ENCODE data around the gene CAMKK2. TPM values are rescaled to one million over a fixed set of nuclear protein-coding genes. Genes with fewer than 3 reads are reported as not detected.

CAMKK2 gene
- total RNA-seq, 2 experiments from 2014 or later: 21.1 to 27.6 TPM

GRCh38 chr12:121214855-121215745, 81.4 kb downstream of the CAMKK2 start:
- DNase-seq (ENCODE audit: low spot score): no peak
- intact Hi-C loops (cut with micrococcal nuclease; ENCODE audit: unreplicated experiment): no loop called here
- Histone ChIP-seq H3K9me3 (ENCODE audit: low read length) (no peaks in the 10 kb centered on the region), H3K79me2 (ENCODE audit: insufficient read depth, low read depth, low read length) (no peaks in the 10 kb centered on the region), H2AFZ (ENCODE audit: low read length) (no peak overlapping the region), H3K36me3 (ENCODE audit: insufficient read depth, low read length) (no peaks in the 10 kb centered on the region), H3K27ac (ENCODE audit: low read depth, low read length, poor library complexity, severe bottlenecking) (no peak overlapping the region), H3K4me2 (ENCODE audit: low read length) (no peak overlapping the region), H3K4me3 (ENCODE audit: low read depth, low read length, poor library complexity, severe bottlenecking) (no peak overlapping the region), H4K20me1 (ENCODE audit: insufficient read depth, low read length) (no peaks in the 10 kb centered on the region), H3K9me2 (ENCODE audit: insufficient read depth, low read length) (no peaks in the 10 kb centered on the region), H3K4me1 (ENCODE audit: insufficient read depth, low read length, poor library complexity, severe bottlenecking) (peaks cover 6% of the 10 kb centered on the region)
- ChIA-PET POLR2A (interaction anchor here (0.7 kb wide), 1 partner anchor 515 kb away, joined by 3 read pairs; no protein-coding TSS in a partner anchor), CTCF (ENCODE audit: unreplicated experiment) (no interaction called here)
- BruUV-seq (replicated peaks): no TSS peak
- TF ChIP-seq CTCF (conservative IDR thresholded peaks at IDR 0.05; ENCODE audit: low read length) (no peak), EZH2phosphoT487 (IDR thresholded peaks at IDR 0.05; ENCODE audit: borderline replicate concordance, low read depth, low read length) (no peak)

GRCh38 chr12:121214166-121214777, 82.2 kb downstream of the CAMKK2 start:
- DNase-seq (ENCODE audit: low spot score): no peak
- no peaks in the 10 kb centered on the region for H3K9me2 ChIP-seq (ENCODE audit: insufficient read depth, low read length)
- intact Hi-C loops (cut with micrococcal nuclease; ENCODE audit: unreplicated experiment): no loop called here
- peaks cover 9% of the 10 kb centered on the region for H3K4me1 ChIP-seq (ENCODE audit: insufficient read depth, low read length, poor library complexity, severe bottlenecking)
- no TSS peak for BruUV-seq (replicated peaks)
- H4K20me1 ChIP-seq (ENCODE audit: insufficient read depth, low read length): no peaks in the 10 kb centered on the region
- no peak overlapping the region for H3K4me3 ChIP-seq (ENCODE audit: low read depth, low read length, poor library complexity, severe bottlenecking)
- H2AFZ ChIP-seq (ENCODE audit: low read length): no peak overlapping the region
- no peak overlapping the region for H3K4me2 ChIP-seq (ENCODE audit: low read length)
- ChIA-PET POLR2A (no interaction called here), CTCF (ENCODE audit: unreplicated experiment) (no interaction called here)
- H3K79me2 ChIP-seq (ENCODE audit: insufficient read depth, low read depth, low read length): no peaks in the 10 kb centered on the region
- H3K27ac ChIP-seq (ENCODE audit: low read depth, low read length, poor library complexity, severe bottlenecking): no peak overlapping the region
- H3K36me3 ChIP-seq (ENCODE audit: insufficient read depth, low read length): no peaks in the 10 kb centered on the region
- no peaks in the 10 kb centered on the region for H3K9me3 ChIP-seq (ENCODE audit: low read length)
- TF ChIP-seq EZH2phosphoT487 (IDR thresholded peaks at IDR 0.05; ENCODE audit: borderline replicate concordance, low read depth, low read length) (no peak), CTCF (conservative IDR thresholded peaks at IDR 0.05; ENCODE audit: low read length) (no peak)

GRCh38 chr12:121212875-121213274, 83.6 kb downstream of the CAMKK2 start:
- CTCF ChIA-PET (ENCODE audit: unreplicated experiment): no interaction called here

More at GRCh38 chr12:121212875-121213274, 83.6 kb downstream of the CAMKK2 start:
- Histone ChIP-seq H3K4me2 (ENCODE audit: low read length) (no peak overlapping the region), H3K36me3 (ENCODE audit: insufficient read depth, low read length) (no peaks in the 10 kb centered on the region), H3K79me2 (ENCODE audit: insufficient read depth, low read depth, low read length) (no peaks in the 10 kb centered on the region), H4K20me1 (ENCODE audit: insufficient read depth, low read length) (no peaks in the 10 kb centered on the region), H3K4me1 (ENCODE audit: insufficient read depth, low read length, poor library complexity, severe bottlenecking) (peaks cover 10% of the 10 kb centered on the region), H3K9me3 (ENCODE audit: low read length) (no peaks in the 10 kb centered on the region), H2AFZ (ENCODE audit: low read length) (no peak overlapping the region), H3K9me2 (ENCODE audit: insufficient read depth, low read length) (no peaks in the 10 kb centered on the region), H3K27ac (ENCODE audit: low read depth, low read length, poor library complexity, severe bottlenecking) (no peak overlapping the region), H3K4me3 (ENCODE audit: low read depth, low read length, poor library complexity, severe bottlenecking) (no peak overlapping the region)
- no TSS peak for BruUV-seq (replicated peaks)
- intact Hi-C loops (cut with micrococcal nuclease; ENCODE audit: unreplicated experiment): no loop called here
- POLR2A ChIA-PET: interaction anchor here (0.9 kb wide), 1 partner anchor 9 kb away, joined by 3 read pairs; no protein-coding TSS in a partner anchor
- DNase-seq (ENCODE audit: low spot score): no peak
- TF ChIP-seq EZH2phosphoT487 (IDR thresholded peaks at IDR 0.05; ENCODE audit: borderline replicate concordance, low read depth, low read length): no peak
